MM.1S (cell line): ENCODE measurements around the gene EBF4.

Source experiments
- CTCF ChIP-seq: fragments of 300-600 bp; sonication (generic); IDR thresholded peaks from 2 replicates; pipeline ENCODE4 v1.5.1; 2016; ENCODE audit warnings: antibody characterized with exemption, low read length, mixed read lengths
- EZH2 ChIP-seq: fragments of 300-600 bp; sonication (generic); optimal IDR thresholded peaks from 2 replicates; pipeline ENCODE3; 2017; ENCODE audit warnings: low read depth, mild to moderate bottlenecking, antibody characterized with exemption, low read length, mixed read lengths

- TF ChIP-seq CTCF (no peak), EZH2 (no peak)
Observed at GRCh38 chr20:2695206-2695983, 2.8 kb downstream of the EBF4 start.
